ENCODE measurements around the gene PLEKHH1.

Gene PLEKHH1

DNA sequence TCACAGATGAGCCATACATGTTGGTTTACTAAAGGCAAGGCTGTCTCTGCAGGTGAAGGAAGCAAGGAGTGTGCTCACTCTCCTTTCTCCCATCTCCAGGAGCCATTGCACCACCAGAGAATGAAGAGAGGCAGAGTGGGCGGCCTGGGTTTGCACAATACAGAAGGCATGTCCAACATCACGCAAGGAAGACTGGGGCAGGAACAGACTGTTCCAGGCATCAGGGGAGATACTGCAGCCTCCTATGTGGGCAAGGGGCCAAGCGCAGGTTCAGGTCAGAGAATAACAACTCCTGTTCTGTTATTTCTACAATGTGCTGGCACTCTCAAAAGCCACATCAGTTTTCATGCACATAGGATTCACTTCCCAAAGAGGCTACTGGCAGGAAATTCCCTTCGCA lies 42.9 kb upstream of the PLEKHH1 start:
- DNase-seq (ENCODE audit: extremely low read depth, low read depth), result no peak

GRCh38 chr14:67491285-67491684 lies 41.8 kb upstream of the PLEKHH1 start:
- no peak for DNase-seq (ENCODE audit: extremely low read depth, low read depth)
- H3K4me3 ChIP-seq (replicated peaks; ENCODE audit: low read depth, low read length), result no peak overlapping the region
- no peak for TF ChIP-seq CTCF (IDR thresholded peaks at IDR 0.05; ENCODE audit: low read depth, low read length, missing control alignments)

More for the DNA sequence above, 42.9 kb upstream of the PLEKHH1 start:
- H3K4me3 ChIP-seq (replicated peaks; ENCODE audit: low read depth, low read length), result no peak overlapping the region
- TF ChIP-seq CTCF (IDR thresholded peaks at IDR 0.05; ENCODE audit: low read depth, low read length, missing control alignments), result no peak

DNA sequence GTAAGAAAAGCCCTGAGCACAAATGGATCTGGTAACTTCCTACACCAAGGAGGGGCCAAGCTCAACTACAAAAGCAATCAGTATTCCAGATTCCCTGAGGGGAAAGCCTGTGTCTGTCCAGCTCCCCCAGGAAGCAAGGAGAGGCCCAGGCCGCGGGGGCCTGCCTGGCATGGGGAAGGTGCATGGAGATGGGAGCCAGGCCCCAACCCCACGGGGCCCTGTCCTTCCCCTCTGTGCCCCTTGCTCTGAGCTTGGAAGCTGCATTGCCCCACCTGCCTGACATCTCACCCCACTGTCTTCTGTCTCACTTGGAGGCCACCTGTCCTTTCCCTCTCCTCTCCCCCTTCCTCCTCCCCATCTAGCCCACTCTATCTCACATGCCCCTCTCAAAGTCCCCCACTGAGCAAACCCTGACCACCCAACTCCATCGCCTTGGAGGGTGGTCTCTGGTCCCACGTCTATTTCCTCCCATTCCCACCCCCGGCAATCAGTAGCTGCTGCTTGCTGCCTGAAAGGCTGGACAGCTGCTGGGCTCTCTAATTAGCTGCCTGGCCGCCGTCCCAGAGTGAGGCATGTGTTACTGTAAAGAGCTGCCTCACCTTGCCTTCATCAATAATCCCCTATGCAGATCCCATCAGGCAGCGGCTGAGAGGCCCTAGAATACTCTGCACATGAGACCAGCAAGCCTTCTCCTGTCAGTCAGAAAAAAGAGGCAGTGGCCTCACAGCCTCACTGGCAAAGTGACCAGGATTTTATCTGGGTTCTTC lies 41.2 kb upstream of the PLEKHH1 start:
- TF ChIP-seq CTCF (IDR thresholded peaks at IDR 0.05; ENCODE audit: low read depth, low read length, missing control alignments), result no peak
- DNase-seq (ENCODE audit: extremely low read depth, low read depth), result no peak
- no peak overlapping the region for H3K4me3 ChIP-seq (replicated peaks; ENCODE audit: low read depth, low read length)

- no peak for DNase-seq (ENCODE audit: extremely low read depth, low read depth)
- TF ChIP-seq CTCF (IDR thresholded peaks at IDR 0.05; ENCODE audit: low read depth, low read length, missing control alignments), result no peak
- H3K4me3 ChIP-seq (replicated peaks; ENCODE audit: low read depth, low read length), result no peak overlapping the region
Observed at GRCh38 chr14:67492538-67492937, 40.6 kb upstream of the PLEKHH1 start.

GRCh38 chr14:67493092-67493717 lies 39.9 kb upstream of the PLEKHH1 start:
- no peak for DNase-seq (ENCODE audit: extremely low read depth, low read depth)
- H3K4me3 ChIP-seq (replicated peaks; ENCODE audit: low read depth, low read length), result no peak overlapping the region

GRCh38 chr14:67495827-67496226 lies 37.3 kb upstream of the PLEKHH1 start:
- H3K4me3 ChIP-seq (replicated peaks; ENCODE audit: low read depth, low read length), result no peak overlapping the region
- no peak for DNase-seq (ENCODE audit: extremely low read depth, low read depth)
- no peak for TF ChIP-seq CTCF (IDR thresholded peaks at IDR 0.05; ENCODE audit: low read depth, low read length, missing control alignments)

More at GRCh38 chr14:67493092-67493717, 39.9 kb upstream of the PLEKHH1 start:
- no peak for TF ChIP-seq CTCF (IDR thresholded peaks at IDR 0.05; ENCODE audit: low read depth, low read length, missing control alignments)
